DOHH2 (cell line): ENCODE data around the gene ADAMTS13.

Experiments
- H3F3A ChIP-seq: fragments of 200-600 bp; sonication (generic), shearing (Covaris generic); 2 replicates; pipeline ENCODE4 v1.6.0; 2016; ENCODE audit warnings: antibody characterized with exemption, mild to moderate bottlenecking; ENCODE audit not compliant: control insufficient read depth, insufficient read depth
- H3K27ac ChIP-seq: fragments of 200-600 bp; sonication (generic); 2 replicates; pipeline ENCODE4 v1.5.1; 2014; ENCODE audit warnings: low read depth, mild to moderate bottlenecking, low read length, moderate library complexity
- H3K27me3 ChIP-seq: fragments of 200-600 bp; sonication (generic); 2 replicates; pipeline ENCODE4 v1.6.1; 2014; ENCODE audit warnings: mild to moderate bottlenecking, low read length, mixed read lengths; ENCODE audit not compliant: control insufficient read depth
- H3K36me3 ChIP-seq: fragments of 200-600 bp; sonication (generic); 2 replicates; pipeline ENCODE4 v1.6.1; 2014; ENCODE audit warnings: mild to moderate bottlenecking, low read length, moderate library complexity, mixed read lengths; ENCODE audit not compliant: control insufficient read depth
- H3K4me1 ChIP-seq: fragments of 200-600 bp; sonication (generic); 2 replicates; pipeline ENCODE4 v1.6.1; 2014; ENCODE audit warnings: mild to moderate bottlenecking, low read length, mixed read lengths; ENCODE audit not compliant: control insufficient read depth
- H3K4me2 ChIP-seq: fragments of 200-600 bp; sonication (generic); 2 replicates; pipeline ENCODE4 v1.6.0; 2014; ENCODE audit warnings: mild to moderate bottlenecking, low read length, moderate library complexity
- H3K4me3 ChIP-seq: fragments of 200-600 bp; sonication (generic); 2 replicates; pipeline ENCODE4 v1.5.1; 2014; ENCODE audit warnings: mild to moderate bottlenecking, low read length, mixed read lengths
- H3K79me2 ChIP-seq: fragments of 200-600 bp; sonication (generic); 2 replicates; pipeline ENCODE4 v1.6.1; 2014; ENCODE audit warnings: mild to moderate bottlenecking, low read length, mixed read lengths; ENCODE audit not compliant: control insufficient read depth
- H3K9me2 ChIP-seq: fragments of 200-600 bp; sonication (generic); replicated peaks from 2 replicates; pipeline ENCODE4 v1.6.1; 2014; ENCODE audit warnings: mild to moderate bottlenecking, low read length, mixed read lengths; ENCODE audit not compliant: control insufficient read depth
- H3K9me3 ChIP-seq: fragments of 200-600 bp; sonication (generic); 2 replicates; pipeline ENCODE4 v1.6.1; 2014; ENCODE audit warnings: antibody characterized with exemption, low read length, mixed read lengths; ENCODE audit not compliant: control insufficient read depth, insufficient read depth
- H4K20me1 ChIP-seq: fragments of 200-600 bp; sonication (generic); 2 replicates; pipeline ENCODE4 v1.6.0; 2014; ENCODE audit warnings: low read depth, mild to moderate bottlenecking, antibody characterized with exemption, low read length, moderate library complexity; ENCODE audit not compliant: control insufficient read depth, insufficient read depth
- EZH2phosphoT487 ChIP-seq: fragments of 200-600 bp; sonication (generic); IDR thresholded peaks from 2 replicates; pipeline ENCODE4 v1.6.1; 2017; ENCODE audit warnings: borderline replicate concordance, mild to moderate bottlenecking, antibody characterized with exemption, low read length, moderate library complexity, mixed read lengths
- TF ChIP-seq, protein P1 (sequence below): fragments of 200-600 bp; sonication (generic); IDR thresholded peaks from one replicate; pipeline ENCODE4 v1.5.1; 2014; ENCODE audit warnings: antibody characterized with exemption, mild to moderate bottlenecking, low read depth, low read length; ENCODE audit not compliant: poor library complexity, severe bottlenecking

The ADAMTS13 gene

DNA sequence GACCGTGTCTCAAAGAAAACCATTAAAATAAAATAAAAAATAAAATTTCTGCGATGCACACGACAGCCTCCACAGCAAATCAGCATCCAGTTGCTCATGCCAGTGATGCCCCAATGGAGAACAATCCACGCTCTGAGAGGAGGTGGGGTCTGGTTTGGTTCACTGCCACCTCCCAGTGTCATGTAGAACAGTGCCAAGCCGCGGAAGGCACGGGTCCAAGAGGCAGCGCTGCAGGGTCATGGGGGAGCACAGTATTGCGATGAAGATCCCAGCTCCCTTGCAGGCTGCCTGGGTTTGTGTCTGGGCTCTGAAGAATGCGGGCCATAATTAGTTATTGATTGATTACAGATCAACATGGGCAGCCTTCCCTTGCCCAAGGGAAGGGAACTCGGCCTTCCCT lies 31.5 kb downstream of the ADAMTS13 start:
- TF ChIP-seq EZH2phosphoT487, result no peak
- H3K9me3 ChIP-seq, result no peaks in the 10 kb centered on the region
- no peak overlapping the region for H3K4me3 ChIP-seq
- no peaks in the 10 kb centered on the region for H3K79me2 ChIP-seq
- H3K36me3 ChIP-seq, result no peaks in the 10 kb centered on the region
- H3K27me3 ChIP-seq, result peaks cover 14% of the 10 kb centered on the region
- no peaks in the 10 kb centered on the region for H3K9me2 ChIP-seq
- no peaks in the 10 kb centered on the region for H3K4me1 ChIP-seq
- no peak overlapping the region for H3K27ac ChIP-seq
- H3F3A ChIP-seq, result no peaks in the 10 kb centered on the region
- H3K4me2 ChIP-seq, result no peak overlapping the region
- no peaks in the 10 kb centered on the region for H4K20me1 ChIP-seq

DNA sequence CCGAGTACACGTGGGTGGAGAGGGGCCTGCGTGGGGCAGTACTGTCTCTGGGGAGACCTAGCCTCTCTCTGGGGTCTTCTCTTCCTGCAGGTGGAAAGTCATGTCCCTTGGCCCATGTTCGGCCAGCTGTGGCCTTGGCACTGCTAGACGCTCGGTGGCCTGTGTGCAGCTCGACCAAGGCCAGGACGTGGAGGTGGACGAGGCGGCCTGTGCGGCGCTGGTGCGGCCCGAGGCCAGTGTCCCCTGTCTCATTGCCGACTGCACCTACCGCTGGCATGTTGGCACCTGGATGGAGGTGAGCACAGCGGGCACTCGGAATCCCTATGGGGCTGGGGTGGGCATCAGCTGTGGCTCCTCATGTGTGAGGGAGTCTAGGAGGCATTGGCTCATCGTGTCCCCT lies 32.2 kb downstream of the ADAMTS13 start:
- Histone ChIP-seq H3K4me2 (no peak overlapping the region), H3K9me3 (no peaks in the 10 kb centered on the region), H4K20me1 (no peaks in the 10 kb centered on the region), H3F3A (no peaks in the 10 kb centered on the region), H3K27me3 (peaks cover 19% of the 10 kb centered on the region), H3K27ac (no peak overlapping the region), H3K36me3 (no peaks in the 10 kb centered on the region), H3K4me1 (peaks cover 6% of the 10 kb centered on the region), H3K4me3 (no peak overlapping the region), H3K9me2 (no peaks in the 10 kb centered on the region), H3K79me2 (no peaks in the 10 kb centered on the region)
- TF ChIP-seq, protein P1, sequence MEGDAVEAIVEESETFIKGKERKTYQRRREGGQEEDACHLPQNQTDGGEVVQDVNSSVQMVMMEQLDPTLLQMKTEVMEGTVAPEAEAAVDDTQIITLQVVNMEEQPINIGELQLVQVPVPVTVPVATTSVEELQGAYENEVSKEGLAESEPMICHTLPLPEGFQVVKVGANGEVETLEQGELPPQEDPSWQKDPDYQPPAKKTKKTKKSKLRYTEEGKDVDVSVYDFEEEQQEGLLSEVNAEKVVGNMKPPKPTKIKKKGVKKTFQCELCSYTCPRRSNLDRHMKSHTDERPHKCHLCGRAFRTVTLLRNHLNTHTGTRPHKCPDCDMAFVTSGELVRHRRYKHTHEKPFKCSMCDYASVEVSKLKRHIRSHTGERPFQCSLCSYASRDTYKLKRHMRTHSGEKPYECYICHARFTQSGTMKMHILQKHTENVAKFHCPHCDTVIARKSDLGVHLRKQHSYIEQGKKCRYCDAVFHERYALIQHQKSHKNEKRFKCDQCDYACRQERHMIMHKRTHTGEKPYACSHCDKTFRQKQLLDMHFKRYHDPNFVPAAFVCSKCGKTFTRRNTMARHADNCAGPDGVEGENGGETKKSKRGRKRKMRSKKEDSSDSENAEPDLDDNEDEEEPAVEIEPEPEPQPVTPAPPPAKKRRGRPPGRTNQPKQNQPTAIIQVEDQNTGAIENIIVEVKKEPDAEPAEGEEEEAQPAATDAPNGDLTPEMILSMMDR, result no peak
- no peak for TF ChIP-seq EZH2phosphoT487

DNA sequence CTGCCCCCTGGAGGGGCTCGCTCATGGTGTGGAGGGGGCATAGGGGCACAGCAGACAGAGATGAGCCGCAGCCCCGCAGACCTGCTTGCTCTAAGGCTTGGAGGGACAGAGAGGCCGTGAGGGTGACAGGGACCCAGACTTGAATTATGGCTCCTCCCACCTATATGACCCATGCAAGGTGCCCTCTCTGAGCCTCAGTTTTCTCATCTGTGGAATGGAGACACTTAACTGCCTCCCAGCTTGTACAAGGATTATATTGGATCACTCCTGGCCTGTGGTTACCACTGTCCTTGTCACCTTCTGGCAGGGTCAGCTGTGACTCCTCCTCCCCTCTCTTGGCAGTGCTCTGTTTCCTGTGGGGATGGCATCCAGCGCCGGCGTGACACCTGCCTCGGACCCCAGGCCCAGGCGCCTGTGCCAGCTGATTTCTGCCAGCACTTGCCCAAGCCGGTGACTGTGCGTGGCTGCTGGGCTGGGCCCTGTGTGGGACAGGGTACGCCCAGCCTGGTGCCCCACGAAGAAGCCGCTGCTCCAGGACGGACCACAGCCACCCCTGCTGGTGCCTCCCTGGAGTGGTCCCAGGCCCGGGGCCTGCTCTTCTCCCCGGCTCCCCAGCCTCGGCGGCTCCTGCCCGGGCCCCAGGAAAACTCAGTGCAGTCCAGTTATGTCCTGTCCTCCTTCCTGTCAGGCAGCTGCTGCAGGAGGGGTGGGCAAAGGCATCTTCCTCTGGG lies 32.9 kb downstream of the ADAMTS13 start:
- H4K20me1 ChIP-seq, result no peaks in the 10 kb centered on the region
- no peak overlapping the region for H3K4me2 ChIP-seq
- H3K79me2 ChIP-seq, result no peaks in the 10 kb centered on the region
- no peaks in the 10 kb centered on the region for H3K9me2 ChIP-seq
- no peaks in the 10 kb centered on the region for H3F3A ChIP-seq
- peaks cover 8% of the 10 kb centered on the region for H3K4me1 ChIP-seq
- no peak overlapping the region for H3K27ac ChIP-seq
- H3K4me3 ChIP-seq, result no peak overlapping the region
- no peaks in the 10 kb centered on the region for H3K36me3 ChIP-seq
- TF ChIP-seq, protein P1, result no peak
- H3K27me3 ChIP-seq, result peaks cover 19% of the 10 kb centered on the region
- no peaks in the 10 kb centered on the region for H3K9me3 ChIP-seq

DNA sequence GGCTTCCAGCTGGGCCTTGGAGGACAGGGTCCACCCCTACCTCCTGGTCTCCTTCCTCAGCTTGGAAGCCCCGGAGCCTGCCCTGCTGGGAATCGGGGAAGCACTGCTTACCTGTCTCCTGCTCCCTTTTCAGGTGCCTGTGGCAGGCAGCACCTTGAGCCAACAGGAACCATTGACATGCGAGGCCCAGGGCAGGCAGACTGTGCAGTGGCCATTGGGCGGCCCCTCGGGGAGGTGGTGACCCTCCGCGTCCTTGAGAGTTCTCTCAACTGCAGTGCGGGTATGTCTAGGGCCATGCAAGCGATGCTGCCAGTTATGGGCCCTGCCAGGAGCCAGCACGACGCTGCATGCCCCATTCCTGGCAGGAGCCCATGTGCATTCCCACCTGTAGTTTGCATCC lies 33.8 kb downstream of the ADAMTS13 start:
- Histone ChIP-seq H3K9me2 (no peaks in the 10 kb centered on the region), H3K27ac (no peak overlapping the region), H4K20me1 (no peaks in the 10 kb centered on the region), H3K4me2 (no peak overlapping the region), H3K79me2 (no peaks in the 10 kb centered on the region), H3F3A (0 out of 2 replicates have a peak, but pooled peaks cover 3% of the 10 kb centered on the region), H3K27me3 (peaks cover 19% of the 10 kb centered on the region), H3K4me3 (no peak overlapping the region), H3K4me1 (peaks cover 14% of the 10 kb centered on the region), H3K36me3 (no peaks in the 10 kb centered on the region), H3K9me3 (no peaks in the 10 kb centered on the region)
- TF ChIP-seq, protein P1, result no peak
- no peak for TF ChIP-seq EZH2phosphoT487
